ENCODE data around the gene SDK2.
A peak's percentile ranks its signal among the peaks of the same experiment; 100 is the strongest.
"Not testable (repeated sequence)": the region's sequence is repeated elsewhere in the genome, so short reads cannot be mapped to it uniquely, and the experiment has no call there.

The SDK2 gene

GRCh38 chr17:73369817-73370490 is 274.3 kb downstream of the SDK2 start:
- not testable (repeated sequence) for H3K27ac ChIP-seq (ENCODE audit: low read depth in 2 of 2, low read length in 2 of 2); H3K27me3 ChIP-seq (ENCODE audit: control insufficient read depth in 2 of 2, insufficient read depth in 2 of 2, low read length in 2 of 2); H3K9ac ChIP-seq (ENCODE audit: low read depth in 1 of 2, low read length in 2 of 2)

GRCh38 chr17:73369111-73369521 is 275.1 kb downstream of the SDK2 start:
- no peaks in the 10 kb centered on the region for H3K27me3 ChIP-seq (ENCODE audit: control insufficient read depth in 2 of 2, insufficient read depth in 2 of 2, low read length in 2 of 2)
- H3K27ac ChIP-seq (ENCODE audit: low read depth in 2 of 2, low read length in 2 of 2): no peak overlapping the region
- no peak overlapping the region for H3K4me3 ChIP-seq (ENCODE audit: low read length in 2 of 2)
- no peaks in the 10 kb centered on the region for H3K9me3 ChIP-seq (ENCODE audit: control insufficient read depth in 2 of 2, low read length in 2 of 2)
- no peaks in the 10 kb centered on the region for H3K4me1 ChIP-seq (ENCODE audit: control insufficient read depth in 2 of 2, insufficient read depth in 2 of 2, low read length in 2 of 2)
- no peaks in the 10 kb centered on the region for H3K36me3 ChIP-seq (ENCODE audit: control insufficient read depth in 2 of 2, insufficient read depth in 2 of 2, low read length in 2 of 2)
- H3K9ac ChIP-seq (ENCODE audit: low read depth in 1 of 2, low read length in 2 of 2): no peak overlapping the region

More at GRCh38 chr17:73369817-73370490, 274.3 kb downstream of the SDK2 start:
- H3K4me1 ChIP-seq (ENCODE audit: control insufficient read depth in 2 of 2, insufficient read depth in 2 of 2, low read length in 2 of 2); H3K4me3 ChIP-seq (ENCODE audit: low read length in 2 of 2); H3K36me3 ChIP-seq (ENCODE audit: control insufficient read depth in 2 of 2, insufficient read depth in 2 of 2, low read length in 2 of 2); H3K9me3 ChIP-seq (ENCODE audit: control insufficient read depth in 2 of 2, low read length in 2 of 2): not testable (repeated sequence)

GRCh38 chr17:73368085-73368631 is 276.1 kb downstream of the SDK2 start:
- Histone ChIP-seq H3K27ac (ENCODE audit: low read depth in 2 of 2, low read length in 2 of 2) (no peak overlapping the region), H3K4me1 (ENCODE audit: control insufficient read depth in 2 of 2, insufficient read depth in 2 of 2, low read length in 2 of 2) (no peaks in the 10 kb centered on the region), H3K4me3 (ENCODE audit: low read length in 2 of 2) (no peak overlapping the region), H3K36me3 (ENCODE audit: control insufficient read depth in 2 of 2, insufficient read depth in 2 of 2, low read length in 2 of 2) (no peaks in the 10 kb centered on the region), H3K9me3 (ENCODE audit: control insufficient read depth in 2 of 2, low read length in 2 of 2) (no peaks in the 10 kb centered on the region), H3K27me3 (ENCODE audit: control insufficient read depth in 2 of 2, insufficient read depth in 2 of 2, low read length in 2 of 2) (no peaks in the 10 kb centered on the region), H3K9ac (ENCODE audit: low read depth in 1 of 2, low read length in 2 of 2) (no peak overlapping the region)

GRCh38 chr17:73365906-73366623 is 278.2 kb downstream of the SDK2 start:
- Histone ChIP-seq H3K36me3 (ENCODE audit: control insufficient read depth in 2 of 2, insufficient read depth in 2 of 2, low read length in 2 of 2) (no peaks in the 10 kb centered on the region), H3K9me3 (ENCODE audit: control insufficient read depth in 2 of 2, low read length in 2 of 2) (no peaks in the 10 kb centered on the region), H3K9ac (ENCODE audit: low read depth in 1 of 2, low read length in 2 of 2) (no peak overlapping the region), H3K4me1 (ENCODE audit: control insufficient read depth in 2 of 2, insufficient read depth in 2 of 2, low read length in 2 of 2) (no peaks in the 10 kb centered on the region), H3K27me3 (ENCODE audit: control insufficient read depth in 2 of 2, insufficient read depth in 2 of 2, low read length in 2 of 2) (no peaks in the 10 kb centered on the region), H3K27ac (ENCODE audit: low read depth in 2 of 2, low read length in 2 of 2) (peak overlapping the region in 1 of 2 donors; percentile 43), H3K4me3 (ENCODE audit: low read length in 2 of 2) (no peak overlapping the region)

GRCh38 chr17:73365301-73365874 is 278.9 kb downstream of the SDK2 start:
- no peaks in the 10 kb centered on the region for H3K36me3 ChIP-seq (ENCODE audit: control insufficient read depth in 2 of 2, insufficient read depth in 2 of 2, low read length in 2 of 2)
- H3K9ac ChIP-seq (ENCODE audit: low read depth in 1 of 2, low read length in 2 of 2): no peak overlapping the region
- H3K27ac ChIP-seq (ENCODE audit: low read depth in 2 of 2, low read length in 2 of 2): peak overlapping the region in 1 of 2 donors; percentile 43
- no peaks in the 10 kb centered on the region for H3K9me3 ChIP-seq (ENCODE audit: control insufficient read depth in 2 of 2, low read length in 2 of 2)
- no peaks in the 10 kb centered on the region for H3K4me1 ChIP-seq (ENCODE audit: control insufficient read depth in 2 of 2, insufficient read depth in 2 of 2, low read length in 2 of 2)
- H3K4me3 ChIP-seq (ENCODE audit: low read length in 2 of 2): no peak overlapping the region
- H3K27me3 ChIP-seq (ENCODE audit: control insufficient read depth in 2 of 2, insufficient read depth in 2 of 2, low read length in 2 of 2): no peaks in the 10 kb centered on the region

GRCh38 chr17:73364155-73364522 is 280.1 kb downstream of the SDK2 start:
- H3K27ac ChIP-seq (ENCODE audit: low read depth in 2 of 2, low read length in 2 of 2): no peak overlapping the region
- no peaks in the 10 kb centered on the region for H3K27me3 ChIP-seq (ENCODE audit: control insufficient read depth in 2 of 2, insufficient read depth in 2 of 2, low read length in 2 of 2)
- no peaks in the 10 kb centered on the region for H3K9me3 ChIP-seq (ENCODE audit: control insufficient read depth in 2 of 2, low read length in 2 of 2)
- no peak overlapping the region for H3K4me3 ChIP-seq (ENCODE audit: low read length in 2 of 2)
- no peaks in the 10 kb centered on the region for H3K4me1 ChIP-seq (ENCODE audit: control insufficient read depth in 2 of 2, insufficient read depth in 2 of 2, low read length in 2 of 2)
- no peaks in the 10 kb centered on the region for H3K36me3 ChIP-seq (ENCODE audit: control insufficient read depth in 2 of 2, insufficient read depth in 2 of 2, low read length in 2 of 2)
- H3K9ac ChIP-seq (ENCODE audit: low read depth in 1 of 2, low read length in 2 of 2): no peak overlapping the region

GRCh38 chr17:73363442-73364154 is 280.6 kb downstream of the SDK2 start:
- Histone ChIP-seq H3K27ac (ENCODE audit: low read depth in 2 of 2, low read length in 2 of 2) (no peak overlapping the region), H3K9ac (ENCODE audit: low read depth in 1 of 2, low read length in 2 of 2) (no peak overlapping the region)

GRCh38 chr17:73362697-73363096 is 281.5 kb downstream of the SDK2 start:
- H3K36me3 ChIP-seq (ENCODE audit: control insufficient read depth in 2 of 2, insufficient read depth in 2 of 2, low read length in 2 of 2): no peaks in the 10 kb centered on the region
- H3K9ac ChIP-seq (ENCODE audit: low read depth in 1 of 2, low read length in 2 of 2): no peak overlapping the region
- no peak overlapping the region for H3K4me3 ChIP-seq (ENCODE audit: low read length in 2 of 2)
- no peak overlapping the region for H3K27ac ChIP-seq (ENCODE audit: low read depth in 2 of 2, low read length in 2 of 2)
- no peaks in the 10 kb centered on the region for H3K27me3 ChIP-seq (ENCODE audit: control insufficient read depth in 2 of 2, insufficient read depth in 2 of 2, low read length in 2 of 2)
- H3K9me3 ChIP-seq (ENCODE audit: control insufficient read depth in 2 of 2, low read length in 2 of 2): no peaks in the 10 kb centered on the region
- H3K4me1 ChIP-seq (ENCODE audit: control insufficient read depth in 2 of 2, insufficient read depth in 2 of 2, low read length in 2 of 2): no peaks in the 10 kb centered on the region

More at GRCh38 chr17:73363442-73364154, 280.6 kb downstream of the SDK2 start:
- Histone ChIP-seq H3K27me3 (ENCODE audit: control insufficient read depth in 2 of 2, insufficient read depth in 2 of 2, low read length in 2 of 2) (no peaks in the 10 kb centered on the region), H3K9me3 (ENCODE audit: control insufficient read depth in 2 of 2, low read length in 2 of 2) (no peaks in the 10 kb centered on the region), H3K4me1 (ENCODE audit: control insufficient read depth in 2 of 2, insufficient read depth in 2 of 2, low read length in 2 of 2) (no peaks in the 10 kb centered on the region), H3K4me3 (ENCODE audit: low read length in 2 of 2) (no peak overlapping the region), H3K36me3 (ENCODE audit: control insufficient read depth in 2 of 2, insufficient read depth in 2 of 2, low read length in 2 of 2) (no peaks in the 10 kb centered on the region)

GRCh38 chr17:73360961-73361761 is 283.1 kb downstream of the SDK2 start:
- H3K27me3 ChIP-seq (ENCODE audit: control insufficient read depth in 2 of 2, insufficient read depth in 2 of 2, low read length in 2 of 2): no peaks in the 10 kb centered on the region

More at GRCh38 chr17:73360961-73361761, 283.1 kb downstream of the SDK2 start:
- no peaks in the 10 kb centered on the region for H3K9me3 ChIP-seq (ENCODE audit: control insufficient read depth in 2 of 2, low read length in 2 of 2)
- H3K4me1 ChIP-seq (ENCODE audit: control insufficient read depth in 2 of 2, insufficient read depth in 2 of 2, low read length in 2 of 2): no peaks in the 10 kb centered on the region
- H3K27ac ChIP-seq (ENCODE audit: low read depth in 2 of 2, low read length in 2 of 2): no peak overlapping the region
- no peak overlapping the region for H3K4me3 ChIP-seq (ENCODE audit: low read length in 2 of 2)
- H3K36me3 ChIP-seq (ENCODE audit: control insufficient read depth in 2 of 2, insufficient read depth in 2 of 2, low read length in 2 of 2): no peaks in the 10 kb centered on the region
- H3K9ac ChIP-seq (ENCODE audit: low read depth in 1 of 2, low read length in 2 of 2): no peak overlapping the region
